WTC11 (cell line): Measurements from ENCODE around the gene DIAPH1.

ENCODE experiments used
- ATF3 ChIP-seq: sonication (generic); formaldehyde crosslinking; conservative IDR thresholded peaks from 2 replicates; pipeline ENCODE4 v1.8.1; 2022; ENCODE audit warnings: mild to moderate bottlenecking, missing genetic modification reagents
- CBFB ChIP-seq: sonication (generic); formaldehyde crosslinking; IDR thresholded peaks from 2 replicates; pipeline ENCODE4 v1.8.1; 2022; ENCODE audit warnings: mild to moderate bottlenecking, low read depth, missing genetic modification reagents
- CTCF ChIP-seq: fragments of 200-600 bp; IDR thresholded peaks from 2 replicates; pipeline ENCODE4 v1.8.0; 2022; ENCODE audit warnings: antibody characterized with exemption
- ESRRA ChIP-seq: sonication (generic); formaldehyde crosslinking; IDR thresholded peaks from 2 replicates; pipeline ENCODE4 v1.8.1; 2022; ENCODE audit warnings: mild to moderate bottlenecking, missing genetic modification reagents, borderline replicate concordance
- MAX ChIP-seq: sonication (generic); formaldehyde crosslinking; IDR thresholded peaks from 2 replicates; pipeline ENCODE4 v1.8.0; 2022; ENCODE audit warnings: mild to moderate bottlenecking, missing genetic modification reagents
- NR3C1 ChIP-seq: sonication (generic); formaldehyde crosslinking; conservative IDR thresholded peaks from 2 replicates; pipeline ENCODE4 v1.8.1; 2023; ENCODE audit warnings: low read depth, mild to moderate bottlenecking, missing genetic modification reagents
- STAT6 ChIP-seq: sonication (generic); formaldehyde crosslinking; conservative IDR thresholded peaks from 2 replicates; pipeline ENCODE4 v1.8.1; 2023; ENCODE audit warnings: mild to moderate bottlenecking, low read depth, missing genetic modification reagents, moderate library complexity
- TEAD4 ChIP-seq: sonication (generic); formaldehyde crosslinking; IDR thresholded peaks from 2 replicates; pipeline ENCODE4 v1.8.0; 2022; ENCODE audit warnings: mild to moderate bottlenecking, missing genetic modification reagents
- ZNF416 ChIP-seq: fragments of 250-450 bp; sonication (Bioruptor Pico); IDR thresholded peaks from 2 replicates; pipeline ENCODE4 v1.9.0; 2021; ENCODE audit warnings: mild to moderate bottlenecking, inconsistent platforms
- ZNF512 ChIP-seq: sonication (generic); formaldehyde crosslinking; IDR thresholded peaks from 2 replicates; pipeline ENCODE4 v1.8.1; 2022; ENCODE audit warnings: missing genetic modification reagents, borderline replicate concordance
- ZSCAN18 ChIP-seq: fragments of 250-450 bp; sonication (Bioruptor Pico); IDR thresholded peaks from 2 replicates; pipeline ENCODE4 v2.1.2; 2022; ENCODE audit warnings: mild to moderate bottlenecking, moderate library complexity

- no peak for TF ChIP-seq ZNF416 (CRISPR knock-in tag)
- TF ChIP-seq CTCF = no peak
- no peak for TF ChIP-seq ESRRA
- TF ChIP-seq NR3C1 (CRISPR knock-in tag) = no peak
- TF ChIP-seq TEAD4 (CRISPR knock-in tag) = no peak
- no peak for TF ChIP-seq MAX (CRISPR knock-in tag)
- TF ChIP-seq ZNF512 (CRISPR knock-in tag) = no peak
- no peak for TF ChIP-seq ZSCAN18 (CRISPR knock-in tag)
- no peak for TF ChIP-seq CBFB
- no peak for TF ChIP-seq ATF3 (CRISPR knock-in tag)
- TF ChIP-seq STAT6 (CRISPR knock-in tag) = no peak
Observed at GRCh38 chr5:141494761-141495452, 123.9 kb downstream of the DIAPH1 start.
